WERI-Rb-1 (cell line): Measurements from ENCODE around the gene U2SURP.
"Not testable (repeated sequence)": the region's sequence is repeated elsewhere in the genome, so short reads cannot be mapped to it uniquely, and the experiment has no call there.

Source experiments
- DNase-seq: peaks from one replicate; pipeline ENCODE4 v3.0.0-alpha.2; 2020
- H3K27ac ChIP-seq: fragments of 250-450 bp; sonication (Bioruptor Pico); 2 replicates; pipeline ENCODE4 v1.5.1; 2020; ENCODE audit warnings: mild to moderate bottlenecking, moderate library complexity
- H3K27me3 ChIP-seq: fragments of 250-450 bp; sonication (Bioruptor Pico); 2 replicates; pipeline ENCODE4 v1.5.1; 2021; ENCODE audit warnings: mild to moderate bottlenecking, low read depth, moderate library complexity; ENCODE audit not compliant: insufficient read depth, severe bottlenecking
- H3K36me3 ChIP-seq: fragments of 250-450 bp; sonication (Bioruptor Pico); 2 replicates; pipeline ENCODE4 v1.5.1; 2020; ENCODE audit warnings: mild to moderate bottlenecking, moderate library complexity
- H3K4me3 ChIP-seq: 2 replicates; pipeline ENCODE4 v1.5.1; 2011; ENCODE audit warnings: low read depth, mild to moderate bottlenecking, control low read depth, low read length
- H3K9me3 ChIP-seq: fragments of 250-450 bp; sonication (Bioruptor Pico); 2 replicates; pipeline ENCODE4 v1.5.1; 2021; ENCODE audit warnings: mild to moderate bottlenecking, moderate library complexity; ENCODE audit not compliant: severe bottlenecking
- TF ChIP-seq, protein P1 (sequence below): IDR thresholded peaks from 2 replicates; pipeline ENCODE4 v1.5.1; 2011; ENCODE audit warnings: low read depth, mild to moderate bottlenecking, control low read depth, inconsistent platforms, low read length

U2SURP gene

DNA sequence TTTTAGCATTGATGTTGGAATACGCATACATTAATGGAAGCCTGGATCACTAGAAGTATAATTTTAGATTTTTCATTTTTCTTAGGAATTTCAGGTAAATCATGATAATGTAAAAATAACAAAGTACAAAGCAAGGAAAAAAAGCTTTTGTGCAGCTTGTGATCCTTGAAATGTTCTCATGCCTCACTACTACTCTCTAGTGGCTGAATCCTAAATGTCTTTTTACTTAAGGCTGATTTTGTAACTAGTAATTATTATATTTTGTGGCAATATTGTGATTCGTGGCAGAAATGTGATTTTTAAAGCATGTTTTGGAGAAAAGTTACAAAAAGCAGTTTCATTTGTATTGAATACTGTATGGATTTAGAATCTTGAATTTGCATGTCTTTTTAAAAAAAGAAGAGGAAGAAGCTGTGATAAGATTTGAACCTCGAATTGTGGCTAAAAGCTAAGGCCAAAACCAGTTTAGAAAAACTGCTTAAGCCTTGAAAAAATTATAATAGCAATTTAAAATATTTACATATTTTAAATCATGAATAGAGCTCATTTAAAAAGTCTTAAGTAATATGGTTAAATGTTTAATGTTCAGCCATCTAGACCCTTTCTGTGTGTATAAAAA is 39.0 kb downstream of the U2SURP start:
- Histone ChIP-seq H3K4me3 (no peak overlapping the region), H3K27ac (no peak overlapping the region), H3K36me3 (peaks cover 79% of the 10 kb centered on the region), H3K27me3 (no peaks in the 10 kb centered on the region), H3K9me3 (no peaks in the 10 kb centered on the region)
- no peak for DNase-seq
- TF ChIP-seq, protein P1, sequence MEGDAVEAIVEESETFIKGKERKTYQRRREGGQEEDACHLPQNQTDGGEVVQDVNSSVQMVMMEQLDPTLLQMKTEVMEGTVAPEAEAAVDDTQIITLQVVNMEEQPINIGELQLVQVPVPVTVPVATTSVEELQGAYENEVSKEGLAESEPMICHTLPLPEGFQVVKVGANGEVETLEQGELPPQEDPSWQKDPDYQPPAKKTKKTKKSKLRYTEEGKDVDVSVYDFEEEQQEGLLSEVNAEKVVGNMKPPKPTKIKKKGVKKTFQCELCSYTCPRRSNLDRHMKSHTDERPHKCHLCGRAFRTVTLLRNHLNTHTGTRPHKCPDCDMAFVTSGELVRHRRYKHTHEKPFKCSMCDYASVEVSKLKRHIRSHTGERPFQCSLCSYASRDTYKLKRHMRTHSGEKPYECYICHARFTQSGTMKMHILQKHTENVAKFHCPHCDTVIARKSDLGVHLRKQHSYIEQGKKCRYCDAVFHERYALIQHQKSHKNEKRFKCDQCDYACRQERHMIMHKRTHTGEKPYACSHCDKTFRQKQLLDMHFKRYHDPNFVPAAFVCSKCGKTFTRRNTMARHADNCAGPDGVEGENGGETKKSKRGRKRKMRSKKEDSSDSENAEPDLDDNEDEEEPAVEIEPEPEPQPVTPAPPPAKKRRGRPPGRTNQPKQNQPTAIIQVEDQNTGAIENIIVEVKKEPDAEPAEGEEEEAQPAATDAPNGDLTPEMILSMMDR: peak; percentile 32; the same call in 1 of the 2 replicates

DNA sequence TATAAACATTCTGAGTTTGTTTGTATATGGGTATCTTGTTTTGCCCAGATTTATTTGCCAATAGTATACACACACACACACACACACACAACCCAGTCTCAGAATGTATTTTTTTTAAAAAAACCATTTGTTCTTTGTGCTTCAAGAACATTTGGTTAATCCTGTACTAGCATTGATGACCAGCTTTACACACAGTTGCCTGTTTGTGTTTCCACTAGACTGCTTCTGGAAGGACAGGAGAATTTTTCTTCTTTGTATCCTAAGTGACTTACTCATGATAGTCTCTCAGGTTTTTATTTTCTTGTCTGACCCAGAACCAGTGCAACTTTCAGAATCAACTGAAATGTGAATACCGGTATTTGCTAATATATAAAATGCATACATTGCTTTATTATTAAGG is 40.5 kb downstream of the U2SURP start:
- H3K27ac ChIP-seq: no peak overlapping the region
- no peak for DNase-seq
- TF ChIP-seq, protein P1: no peak
- H3K4me3 ChIP-seq: no peak overlapping the region
- H3K9me3 ChIP-seq: no peaks in the 10 kb centered on the region
- peaks cover 77% of the 10 kb centered on the region for H3K36me3 ChIP-seq
- no peaks in the 10 kb centered on the region for H3K27me3 ChIP-seq

DNA sequence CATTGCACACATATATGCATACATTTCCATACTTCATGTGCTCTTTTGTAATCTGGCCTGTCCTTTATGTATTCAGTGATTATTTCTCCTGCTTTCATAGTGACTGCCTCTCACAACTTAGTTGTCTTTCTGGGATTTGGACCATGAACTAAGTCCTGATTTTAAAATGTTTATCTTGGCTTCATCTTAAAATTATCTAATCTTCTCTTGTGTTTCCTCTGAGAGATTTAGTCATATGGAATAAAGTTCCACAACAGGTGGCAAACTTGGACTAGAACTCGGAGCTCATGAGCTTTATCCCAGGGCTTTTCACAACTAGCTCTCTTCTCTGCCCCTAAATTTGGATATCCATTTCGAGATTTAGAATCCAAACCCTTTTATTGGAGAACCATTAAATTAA is 44.3 kb downstream of the U2SURP start:
- Histone ChIP-seq H3K4me3 (no peak overlapping the region), H3K27me3 (no peaks in the 10 kb centered on the region), H3K36me3 (peaks cover 50% of the 10 kb centered on the region), H3K27ac (no peak overlapping the region), H3K9me3 (no peaks in the 10 kb centered on the region)
- TF ChIP-seq, protein P1: no peak
- DNase-seq: no peak

DNA sequence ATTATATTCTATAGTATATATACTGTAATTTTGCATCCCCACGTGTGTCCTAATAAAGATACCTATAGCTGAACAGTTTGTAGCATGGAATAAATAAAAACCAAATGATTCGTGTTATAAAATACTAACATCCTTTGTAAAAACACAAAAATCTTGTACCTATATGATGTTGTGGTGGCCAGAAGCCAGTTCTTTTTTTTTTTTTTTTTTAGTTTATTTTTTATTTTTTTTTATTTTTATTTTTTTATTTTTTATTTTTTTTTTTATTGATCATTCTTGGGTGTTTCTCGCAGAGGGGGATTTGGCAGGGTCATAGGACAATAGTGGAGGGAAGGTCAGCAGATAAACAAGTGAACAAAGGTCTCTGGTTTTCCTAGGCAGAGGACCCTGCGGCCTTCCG is 44.7 kb downstream of the U2SURP start:
- H3K27me3 ChIP-seq, DNase-seq, H3K4me3 ChIP-seq, H3K27ac ChIP-seq, H3K9me3 ChIP-seq: not testable (repeated sequence)
- peaks cover 53% of the 10 kb centered on the region for H3K36me3 ChIP-seq

DNA sequence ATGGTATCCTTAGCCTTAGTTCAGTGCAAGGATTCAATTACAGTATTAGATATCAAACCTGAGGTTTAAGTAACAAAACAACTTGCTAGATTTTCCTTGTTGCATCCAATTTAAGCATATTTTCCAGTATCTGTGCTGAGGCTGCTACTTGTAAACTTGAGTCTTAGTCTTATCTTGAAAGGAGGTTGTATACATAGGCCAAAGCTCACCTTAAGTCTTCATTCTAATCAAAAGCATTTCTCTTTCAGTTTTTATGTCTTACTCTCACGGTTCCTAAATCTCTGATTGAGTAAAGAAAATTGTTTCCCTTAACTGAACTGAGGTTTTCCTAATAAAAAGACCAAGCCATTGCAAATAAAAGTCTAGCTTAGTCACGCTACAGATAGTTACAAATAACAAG is 52.6 kb downstream of the U2SURP start:
- peaks cover 56% of the 10 kb centered on the region for H3K36me3 ChIP-seq
- TF ChIP-seq, protein P1: no peak

DNA sequence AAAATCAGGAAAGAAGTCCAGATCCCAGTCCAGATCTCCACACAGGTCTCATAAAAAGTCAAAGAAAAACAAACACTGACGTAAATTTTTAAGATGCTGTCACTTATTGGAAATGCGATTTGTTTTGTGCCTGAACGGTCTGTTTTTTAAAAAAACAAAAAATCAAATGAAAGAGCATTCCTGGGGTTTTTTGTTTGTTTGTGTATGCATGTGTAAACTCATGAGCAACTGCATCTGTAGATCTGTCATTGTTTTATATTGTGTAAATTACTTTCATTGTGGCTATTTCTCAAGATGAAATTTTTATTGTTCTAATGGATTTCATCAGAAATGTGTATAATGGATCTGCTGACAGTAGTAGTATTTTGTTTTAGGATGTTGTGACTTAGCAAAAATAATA is 55.0 kb downstream of the U2SURP start:
- no peak overlapping the region for H3K27ac ChIP-seq
- no peaks in the 10 kb centered on the region for H3K9me3 ChIP-seq
- DNase-seq: no peak
- no peak overlapping the region for H3K4me3 ChIP-seq
- no peaks in the 10 kb centered on the region for H3K27me3 ChIP-seq
- H3K36me3 ChIP-seq: peaks cover 43% of the 10 kb centered on the region
- TF ChIP-seq, protein P1: no peak

More for the DNA sequence above, 52.6 kb downstream of the U2SURP start:
- H3K9me3 ChIP-seq: no peaks in the 10 kb centered on the region
- H3K27me3 ChIP-seq: no peaks in the 10 kb centered on the region
- no peak overlapping the region for H3K27ac ChIP-seq
- no peak overlapping the region for H3K4me3 ChIP-seq
- no peak for DNase-seq
